CD4-positive, alpha-beta T cell treated with Interleukin-4 for 1 hour (primary cell): ENCODE measurements around the gene CDKN2AIPNL.

Source experiments
- DNase-seq, 2 donors: peaks; one replicate each; pipeline ENCODE4 v3.0.0-alpha.2; 2020 to 2022

CDKN2AIPNL gene, protein sequence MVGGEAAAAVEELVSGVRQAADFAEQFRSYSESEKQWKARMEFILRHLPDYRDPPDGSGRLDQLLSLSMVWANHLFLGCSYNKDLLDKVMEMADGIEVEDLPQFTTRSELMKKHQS

DNA sequence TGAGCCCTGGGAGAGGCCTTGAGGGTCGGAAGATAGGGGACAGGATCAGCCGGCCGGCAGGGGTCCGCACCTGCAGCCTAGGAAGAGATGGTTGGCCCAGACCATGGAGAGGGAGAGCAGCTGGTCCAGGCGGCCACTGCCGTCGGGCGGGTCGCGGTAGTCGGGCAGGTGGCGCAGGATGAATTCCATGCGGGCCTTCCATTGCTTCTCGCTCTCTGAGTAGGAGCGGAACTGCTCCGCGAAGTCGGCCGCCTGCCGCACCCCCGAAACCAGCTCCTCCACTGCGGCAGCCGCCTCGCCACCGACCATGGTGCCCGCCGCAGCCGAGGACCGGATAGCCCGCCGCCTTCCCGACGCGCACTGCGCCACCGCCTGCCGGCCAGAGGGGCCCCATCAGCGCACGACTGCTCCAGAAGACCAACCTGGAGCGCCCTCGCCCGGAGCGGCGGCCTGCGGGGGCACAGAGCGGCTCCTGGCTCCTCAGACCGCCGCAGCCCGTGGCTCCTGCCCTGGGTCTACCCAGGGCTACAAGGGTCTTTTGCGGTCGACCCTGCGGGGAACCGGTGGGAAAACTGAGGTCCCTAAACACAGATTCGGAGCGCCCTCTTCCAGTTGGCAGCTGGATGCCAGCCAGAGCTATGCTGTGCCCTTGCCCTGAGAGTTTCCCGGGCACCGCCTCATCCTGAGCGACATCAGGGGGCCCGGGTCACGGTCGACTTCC lies at the start of gene CDKN2AIPNL:
Gene CDKN2AIPNL, minus strand, starts transcription at position 336 of the 721 bp plus-strand sequence. Its CDS starts 27 bp downstream, at position 309.
- DNase-seq, result peak; percentile 90

DNA sequence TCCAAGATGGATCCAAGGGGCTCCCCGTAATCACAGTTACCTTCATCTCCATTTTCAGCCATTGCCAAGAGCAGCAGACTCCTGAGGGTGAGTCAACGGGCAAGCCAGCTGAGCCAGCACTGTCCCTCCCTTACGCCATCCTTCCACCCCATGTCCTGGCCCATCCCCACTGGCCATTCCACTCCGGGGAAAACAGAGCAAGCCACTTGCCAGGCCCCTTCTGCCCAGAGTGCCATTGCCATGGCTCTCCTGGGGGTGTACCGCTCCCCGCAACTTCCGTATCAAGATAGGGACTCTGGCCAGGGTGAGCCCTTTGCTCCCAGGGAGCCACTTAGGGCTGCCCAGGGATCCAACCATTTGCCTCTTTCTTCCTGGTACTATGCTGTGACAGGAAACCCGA lies 48.9 kb upstream of the CDKN2AIPNL start:
- no peak for DNase-seq

DNA sequence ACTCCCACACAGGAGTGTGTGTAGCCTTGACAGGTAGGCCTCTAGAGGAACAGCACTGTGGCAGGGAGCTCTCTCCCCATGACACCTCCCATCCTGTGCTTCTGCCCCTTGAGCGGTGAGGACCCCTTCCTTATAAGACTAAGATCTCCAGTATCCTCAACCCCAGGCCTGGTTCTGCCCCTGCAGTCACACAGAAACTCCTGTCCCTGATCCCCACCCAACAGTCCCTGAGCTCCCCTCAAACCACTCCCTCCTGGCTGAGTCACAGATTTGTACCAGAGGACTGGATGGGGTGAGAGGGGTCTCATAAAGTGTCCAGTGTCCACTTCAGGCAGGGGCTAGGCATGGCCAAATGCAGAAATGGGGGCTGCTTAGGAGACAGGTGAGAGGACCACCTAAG lies 47.8 kb upstream of the CDKN2AIPNL start:
- no peak for DNase-seq

DNA sequence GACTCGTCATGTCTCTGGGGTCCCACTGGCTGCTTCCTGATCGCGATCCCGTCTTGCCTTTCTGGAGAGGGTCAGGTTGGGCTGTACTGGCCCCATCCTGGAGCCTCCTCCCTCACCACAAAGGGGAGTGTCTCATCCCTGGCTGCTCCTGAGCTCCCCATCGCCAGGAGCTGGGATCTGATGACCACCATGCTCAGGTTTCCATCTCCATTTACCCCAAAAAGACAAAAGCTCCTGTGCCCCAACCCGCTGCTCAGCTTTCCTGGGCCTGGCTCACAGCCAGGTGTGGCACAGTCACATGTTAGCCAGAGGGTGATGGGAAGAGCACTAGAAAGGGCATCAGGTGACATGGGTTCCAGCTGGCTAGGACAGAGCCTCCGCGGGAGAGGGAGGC lies 47.3 kb upstream of the CDKN2AIPNL start:
- DNase-seq, result no peak

DNA sequence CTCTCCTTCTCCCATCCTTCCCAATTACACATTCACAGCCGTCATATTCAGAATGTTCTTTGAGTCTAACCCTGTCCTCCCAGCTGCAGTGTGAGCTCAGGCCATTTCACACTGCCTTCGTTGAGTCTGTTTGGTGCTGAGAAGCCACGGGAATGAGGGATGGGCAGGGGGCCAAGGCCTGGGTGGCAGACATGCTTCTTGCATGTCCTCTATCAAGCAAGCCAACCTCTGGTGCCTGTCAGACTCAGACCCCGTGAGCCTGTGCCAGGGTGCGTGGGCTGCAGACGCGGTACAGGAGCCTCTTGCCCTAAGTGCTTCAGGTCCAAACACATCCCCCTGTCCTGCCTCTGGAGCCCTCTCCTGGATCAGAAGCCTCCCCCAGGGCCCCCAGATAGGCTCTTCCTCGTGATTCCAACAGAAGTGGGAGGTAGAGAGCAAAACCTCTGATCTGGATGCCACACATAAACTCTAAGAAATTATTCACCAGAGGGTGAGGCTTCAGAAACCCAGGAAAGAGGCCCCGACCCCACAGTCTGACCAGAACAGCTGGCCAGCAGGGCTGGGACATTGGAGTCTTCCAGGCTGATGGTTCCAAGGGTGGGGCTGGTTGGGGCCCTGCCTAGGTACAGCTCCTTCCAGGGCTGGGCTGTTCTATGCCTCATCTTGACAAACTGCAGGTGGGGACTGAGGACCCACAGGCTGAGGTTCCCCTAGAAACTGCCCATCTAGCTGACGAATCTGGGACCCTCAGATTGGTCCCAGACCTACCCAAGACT lies 46.7 kb upstream of the CDKN2AIPNL start:
- DNase-seq, result no peak

DNA sequence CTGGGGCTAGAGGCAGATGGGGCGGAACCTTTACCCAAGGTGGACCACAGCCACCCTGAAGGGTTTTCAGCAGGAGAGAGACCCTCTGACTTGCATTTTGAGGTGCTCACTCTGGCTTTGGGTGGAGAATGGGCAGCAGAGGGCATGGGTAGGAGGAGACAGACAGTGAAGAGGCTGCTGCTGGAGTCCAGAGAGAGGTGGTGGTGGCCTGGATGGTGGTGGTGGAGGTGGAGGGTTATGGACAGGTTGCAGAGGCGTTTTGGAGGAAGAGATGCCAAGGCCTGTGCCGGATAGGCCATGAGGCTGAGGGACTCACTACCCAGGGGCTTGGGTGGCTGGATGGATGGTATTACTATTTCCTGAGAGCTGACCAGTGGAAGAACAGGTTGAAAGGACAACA lies 46.1 kb upstream of the CDKN2AIPNL start:
- no peak for DNase-seq

DNA sequence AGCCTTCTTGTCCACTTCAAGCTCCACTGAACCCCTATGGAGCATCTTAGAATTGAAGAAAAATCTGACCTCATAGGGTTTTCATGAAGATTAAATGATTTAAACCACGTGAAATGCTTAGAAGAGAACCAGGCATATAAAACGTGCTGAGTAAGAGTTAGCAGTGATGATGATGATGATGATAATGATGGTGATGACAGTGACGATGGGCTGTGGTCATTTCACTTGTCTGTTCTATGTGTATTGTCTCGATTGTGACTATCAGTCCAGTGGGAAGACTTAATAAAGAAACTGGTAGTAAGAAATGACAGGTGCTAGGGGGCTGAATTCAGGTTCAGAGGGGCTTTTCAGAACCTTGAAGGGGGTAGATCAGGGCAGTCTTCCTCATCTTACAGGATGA lies 45.1 kb upstream of the CDKN2AIPNL start:
- no peak for DNase-seq

DNA sequence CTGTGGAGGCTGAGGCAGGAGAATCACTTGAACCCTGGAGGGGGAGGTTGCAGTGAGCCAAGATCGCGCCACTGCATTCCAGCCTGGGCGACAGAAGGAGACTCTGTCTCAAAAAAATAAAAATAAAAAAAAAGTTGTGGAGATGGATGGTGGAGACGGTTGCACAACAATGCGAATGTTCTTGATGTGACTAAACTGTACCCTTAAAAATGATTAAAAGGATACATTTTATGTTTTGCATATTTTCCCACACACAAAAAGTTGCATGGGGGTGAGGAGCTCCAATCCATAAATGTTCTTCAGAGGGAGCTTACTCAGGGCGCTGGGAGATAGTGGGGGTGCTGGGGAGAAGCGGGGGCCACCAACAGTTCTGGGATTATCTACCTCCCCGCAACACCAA lies 43.8 kb upstream of the CDKN2AIPNL start:
- DNase-seq, result no peak

DNA sequence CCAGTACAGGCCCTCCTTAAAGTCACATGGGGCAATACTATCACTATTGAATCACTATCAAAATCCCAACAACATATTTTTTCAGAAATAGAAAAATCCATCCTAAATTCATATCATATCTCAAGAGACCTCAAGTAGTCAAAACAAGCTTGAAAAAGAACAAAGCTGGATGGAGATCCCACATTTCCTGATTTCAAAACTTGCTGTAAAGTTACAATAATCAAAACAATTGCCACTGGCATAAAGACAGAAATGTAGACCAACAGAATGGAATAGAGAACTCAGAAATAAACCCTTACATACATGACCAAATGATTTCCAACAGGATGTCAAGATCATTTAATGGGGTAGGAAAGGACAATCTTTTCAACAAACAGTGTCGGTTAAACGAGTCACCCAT lies 41.3 kb upstream of the CDKN2AIPNL start:
- DNase-seq, result no peak

DNA sequence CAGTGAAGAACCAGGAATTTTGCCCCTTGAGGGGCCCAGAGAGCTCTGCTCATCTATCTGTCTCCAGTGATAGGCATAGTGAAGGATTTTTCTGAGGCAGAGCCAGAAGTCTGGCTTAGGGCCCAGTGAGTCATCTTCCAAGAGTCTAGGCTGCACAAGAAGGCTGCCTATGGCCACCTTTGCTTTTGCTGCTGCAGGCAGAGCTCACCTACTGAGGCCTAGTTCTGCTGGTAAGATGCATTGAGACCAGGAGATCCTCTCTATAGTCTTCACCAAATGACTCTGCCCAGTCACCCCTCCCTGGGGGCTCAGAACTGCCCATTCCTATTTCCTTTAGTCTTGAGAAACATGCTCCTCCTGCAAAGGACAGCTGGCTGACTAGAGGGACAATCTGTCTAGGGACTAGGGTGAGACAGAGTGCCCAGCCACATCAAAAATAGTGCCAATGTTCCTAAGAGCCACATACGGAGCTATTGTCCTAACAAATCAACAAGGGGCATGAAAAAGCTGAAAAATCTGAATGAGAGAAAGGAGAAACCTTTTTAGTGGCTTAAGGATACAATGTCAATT lies 40.3 kb upstream of the CDKN2AIPNL start:
- DNase-seq, result no peak

DNA sequence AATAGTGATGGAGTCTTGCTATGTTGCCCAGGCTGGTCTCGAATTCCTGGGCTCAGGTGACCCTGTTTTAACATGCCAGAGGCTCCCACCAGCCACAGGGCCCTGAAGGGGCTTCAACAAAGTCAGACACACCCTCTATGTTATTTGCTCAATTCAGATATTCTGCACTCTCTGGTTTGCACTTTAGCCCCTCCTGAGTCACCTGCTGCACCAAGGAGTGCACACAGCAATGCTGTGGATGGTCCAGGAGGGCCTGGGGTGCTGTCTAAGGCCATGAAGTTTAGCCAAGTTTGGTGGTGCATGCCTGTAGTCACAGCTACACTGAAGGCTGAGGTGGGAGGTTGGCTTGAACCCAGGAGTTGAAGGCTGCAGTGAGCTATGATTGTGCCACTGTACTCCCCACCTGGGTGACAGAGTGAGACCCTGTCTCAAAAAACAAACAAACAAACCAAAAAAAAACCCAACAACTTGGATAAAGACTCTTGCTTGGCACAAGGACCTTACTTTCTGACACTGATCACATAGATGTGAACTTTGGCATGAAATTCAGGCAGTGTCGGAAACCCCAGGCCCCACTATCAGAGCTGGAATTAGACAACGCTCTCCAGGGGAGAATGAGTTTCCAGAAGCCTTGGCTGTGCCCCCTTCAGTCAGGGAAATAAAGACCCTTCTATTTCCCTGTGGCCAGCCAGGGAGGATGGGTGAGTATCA lies 39.7 kb upstream of the CDKN2AIPNL start:
- no peak for DNase-seq

DNA sequence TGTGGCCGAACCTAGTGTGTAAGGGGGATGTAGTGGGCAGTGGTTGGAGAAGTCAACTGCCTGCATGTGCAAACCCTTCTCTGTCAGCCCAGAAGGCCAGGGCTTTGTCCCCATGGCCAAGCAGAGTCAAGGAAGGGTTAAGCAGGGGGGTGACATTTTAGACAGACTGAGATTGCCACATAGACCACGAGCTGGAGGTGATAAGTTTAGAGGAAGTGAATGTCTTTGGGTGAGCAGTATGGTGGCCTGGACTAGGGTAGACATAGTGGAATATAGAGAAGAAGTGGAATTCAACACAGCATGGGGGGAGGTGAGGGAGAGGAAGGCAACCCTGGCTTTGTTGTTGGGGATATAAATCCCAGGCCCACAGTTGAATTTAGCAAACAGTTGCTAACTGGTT lies 38.7 kb upstream of the CDKN2AIPNL start:
- DNase-seq, result no peak

DNA sequence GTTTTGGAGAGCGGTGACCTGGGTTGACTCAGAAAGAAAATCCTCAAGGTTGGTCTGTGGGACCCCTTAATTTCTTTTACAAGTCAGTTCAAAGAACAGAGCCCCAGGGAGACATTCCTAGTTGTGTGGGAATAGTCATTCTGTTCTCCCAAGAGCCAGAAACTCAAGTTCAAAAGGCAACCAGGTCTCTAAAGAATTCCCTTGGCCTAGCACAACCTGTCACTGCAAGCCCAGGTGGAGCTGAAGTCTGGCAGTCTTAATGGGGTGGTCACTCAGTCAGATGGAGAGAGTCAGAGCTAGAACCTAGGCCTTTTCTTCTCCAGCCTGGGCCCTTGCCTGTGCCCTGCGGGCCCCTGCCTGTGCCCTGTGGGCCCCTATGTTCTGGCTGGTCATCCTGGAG lies 37.5 kb upstream of the CDKN2AIPNL start:
- no peak for DNase-seq

DNA sequence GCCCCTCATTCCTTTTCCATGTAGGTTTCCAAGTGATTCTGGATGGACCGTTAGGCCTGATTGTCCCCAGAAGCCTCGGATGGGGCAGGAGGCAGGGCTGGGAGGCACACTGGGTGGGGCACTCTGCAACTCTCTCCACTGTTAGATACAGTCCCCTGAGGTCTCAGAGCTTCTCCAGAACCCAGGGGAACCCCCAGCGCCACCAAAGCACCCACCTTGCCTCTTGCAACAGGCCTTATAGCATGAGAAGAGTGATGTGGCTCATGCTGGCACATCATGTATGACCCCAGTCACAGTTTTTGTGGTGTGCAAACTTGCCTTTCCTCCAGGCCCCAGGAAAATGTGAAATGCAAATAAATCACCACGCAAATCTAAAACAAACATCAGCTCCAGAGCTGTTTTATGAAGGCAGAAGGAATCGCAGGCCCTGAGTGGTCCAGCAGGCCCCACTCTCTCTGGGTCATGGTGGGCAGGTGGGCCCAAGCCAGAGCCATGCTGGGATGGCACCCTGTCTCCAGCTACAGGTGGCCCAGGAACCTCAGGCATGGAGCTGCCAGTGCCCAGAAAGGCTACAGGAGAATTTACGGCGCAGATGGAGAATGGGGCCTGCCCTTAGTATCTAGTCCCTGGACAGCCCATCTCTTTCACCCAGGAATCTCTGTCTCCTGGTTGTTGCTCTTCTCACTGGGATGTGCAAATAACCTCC lies 36.3 kb upstream of the CDKN2AIPNL start:
- peak in 1 of 2 donors; percentile 60 for DNase-seq

DNA sequence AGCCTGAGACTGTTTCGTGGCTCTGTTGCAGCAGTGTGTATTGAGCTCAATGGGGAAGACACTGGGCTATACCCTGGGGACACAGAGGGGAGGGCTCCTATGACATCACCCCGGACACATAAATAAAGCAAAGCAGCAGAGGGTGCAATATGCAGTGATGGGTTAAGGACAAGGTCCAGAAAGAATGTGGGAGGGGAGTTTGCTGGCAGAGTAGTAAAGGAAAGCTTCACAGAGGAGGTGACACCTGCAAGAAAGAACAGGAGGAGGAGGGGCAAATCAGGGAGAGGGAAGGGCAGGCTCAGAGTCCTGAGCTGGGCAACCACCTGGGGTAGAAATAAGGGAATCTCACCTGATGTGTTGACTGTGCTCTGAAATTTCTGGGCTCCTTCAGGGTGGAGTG lies 35.3 kb upstream of the CDKN2AIPNL start:
- peak in 1 of 2 donors; percentile 62 for DNase-seq

DNA sequence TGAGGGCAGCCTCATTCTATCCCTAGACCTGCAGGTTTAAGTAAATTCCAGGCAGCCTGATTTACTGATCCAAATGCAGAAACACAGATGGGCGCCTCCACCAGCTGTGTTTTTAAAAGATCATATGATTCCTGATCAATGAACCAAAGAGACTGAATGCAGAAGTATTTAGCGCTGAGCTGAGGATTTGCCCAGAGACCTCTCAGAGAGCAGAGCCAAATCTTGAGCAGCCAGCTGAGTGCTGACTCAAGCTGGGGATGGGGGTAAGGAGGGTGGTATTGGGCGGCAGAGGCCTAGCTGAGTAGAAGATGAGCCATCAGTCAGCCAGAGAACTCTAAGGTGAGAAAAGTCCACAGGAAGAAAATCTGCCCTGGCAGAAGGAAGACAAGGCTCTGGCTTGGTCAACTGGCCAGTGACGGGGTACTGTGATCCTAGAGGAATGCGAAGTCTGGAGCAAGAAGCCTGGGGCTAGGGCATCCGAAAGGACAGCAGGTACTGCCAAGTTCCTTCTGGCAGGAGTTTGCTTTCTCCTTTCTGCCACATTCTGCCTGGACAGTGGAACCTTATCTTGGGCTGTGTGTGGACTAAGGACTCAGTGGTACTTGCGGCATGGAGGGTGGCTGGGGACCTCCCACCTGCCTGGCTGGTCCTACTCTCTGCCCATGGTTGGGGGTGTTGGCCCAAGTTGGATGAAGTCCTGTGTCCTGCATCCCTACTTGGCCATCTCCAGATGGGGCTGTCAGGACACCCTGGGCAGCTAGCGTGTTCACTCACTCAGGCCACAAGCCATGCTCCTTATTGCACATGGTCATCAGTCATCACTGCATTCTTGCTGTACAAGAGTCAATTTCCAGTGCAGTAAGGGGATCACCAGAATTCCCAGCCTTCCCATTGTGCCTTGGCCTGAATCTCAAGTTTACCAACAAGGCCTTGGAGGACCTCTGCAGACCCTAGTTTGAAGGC lies 34.5 kb upstream of the CDKN2AIPNL start:
- DNase-seq, result peak in 1 of 2 donors; percentile 34

DNA sequence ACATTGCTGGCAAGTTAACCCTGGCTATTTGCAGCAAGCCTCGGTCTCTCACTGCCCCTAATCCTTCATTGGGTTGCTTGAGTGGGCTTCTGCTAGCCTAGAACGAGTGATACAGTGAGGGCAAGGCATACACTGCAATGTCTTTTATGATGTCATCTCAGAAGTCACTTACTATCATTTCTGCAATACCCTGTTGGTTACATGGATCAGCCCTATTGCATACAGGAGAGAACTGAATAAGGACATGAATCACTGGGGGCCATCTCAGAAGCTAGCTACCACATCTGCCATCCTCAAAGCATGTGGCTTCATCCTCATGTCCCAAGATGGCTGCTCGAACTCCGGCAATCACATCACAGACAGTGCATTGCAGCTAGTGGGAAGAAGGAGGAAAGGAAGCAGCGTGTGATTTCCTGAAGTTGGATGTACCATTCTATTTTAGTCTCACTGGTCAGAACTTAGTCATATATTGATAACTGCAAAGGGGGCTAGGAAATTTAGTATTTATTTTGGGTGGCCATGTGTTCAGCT lies 33.3 kb upstream of the CDKN2AIPNL start:
- no peak for DNase-seq

DNA sequence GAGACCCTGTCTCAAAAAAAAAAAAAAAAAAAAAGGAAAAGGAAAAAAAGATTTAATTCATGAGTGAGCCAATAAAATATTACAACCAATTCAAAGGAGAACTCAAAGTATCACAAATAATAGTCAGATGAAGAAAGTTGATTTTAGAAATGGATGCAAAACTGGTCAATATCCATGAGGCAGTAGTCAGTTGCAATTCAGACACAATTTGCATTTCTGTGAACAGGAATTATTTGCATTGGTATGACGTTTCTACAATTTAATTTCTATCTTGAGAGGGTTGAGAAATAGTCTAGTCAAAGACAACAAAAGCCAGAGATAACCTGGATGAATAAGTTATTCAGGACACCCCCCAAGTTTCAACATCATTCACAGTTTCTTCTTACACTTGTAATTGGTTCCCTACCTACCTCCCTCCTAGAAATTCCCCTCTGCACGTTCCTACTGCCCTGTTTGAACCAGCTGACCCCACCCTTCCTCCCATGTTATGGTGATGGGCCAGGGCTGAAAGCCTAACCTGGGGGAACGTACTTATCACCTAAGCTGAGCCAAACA lies 28.6 kb upstream of the CDKN2AIPNL start:
- no peak for DNase-seq

DNA sequence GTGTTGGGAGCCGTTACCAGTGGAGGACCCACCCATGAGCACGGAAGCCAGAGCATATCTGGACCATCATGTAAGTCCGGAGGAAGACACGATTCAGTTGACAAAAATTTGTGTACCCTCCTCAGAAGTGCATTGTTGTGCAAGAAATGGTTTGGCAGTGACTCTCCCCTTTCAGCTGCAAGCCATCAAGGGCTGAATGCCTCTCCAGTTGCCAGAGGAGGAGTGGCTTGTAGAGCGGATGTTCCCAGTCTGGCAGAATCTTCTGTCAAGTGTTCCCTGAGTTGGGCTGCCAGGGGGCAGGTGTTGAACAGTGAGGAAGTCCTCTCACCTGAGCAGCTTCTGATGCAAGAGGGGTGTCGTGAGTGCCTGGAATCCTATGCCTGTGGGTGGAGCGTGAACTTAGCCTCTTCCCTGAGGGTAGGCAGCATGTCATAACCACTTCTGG lies 27.6 kb upstream of the CDKN2AIPNL start:
- no peak for DNase-seq

DNA sequence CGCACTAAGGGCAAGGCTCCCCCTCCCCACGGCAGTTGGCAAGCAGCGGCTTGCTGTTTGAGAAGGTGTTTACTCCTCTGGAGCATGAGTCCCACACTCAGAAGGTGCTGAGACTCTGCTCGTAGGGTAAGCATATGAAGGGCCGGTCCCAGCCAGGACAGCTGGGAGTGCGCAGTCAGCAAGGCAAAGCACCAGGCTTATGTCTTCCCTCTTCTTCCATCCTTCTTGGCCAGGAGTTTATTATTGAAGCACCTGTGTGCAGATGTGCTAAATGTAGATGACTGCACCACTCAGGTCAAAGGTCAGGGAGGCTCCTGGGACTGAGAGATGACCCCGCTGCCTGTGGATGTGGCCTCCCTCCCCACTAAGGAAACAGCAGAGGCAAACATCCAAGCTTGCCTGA lies 27.0 kb upstream of the CDKN2AIPNL start:
- DNase-seq, result no peak
